GM18520 (cell line): ENCODE data around the gene M1AP.

Source experiments
- ATAC-seq: cut with Tn5 transposase; IDR thresholded peaks from one replicate; pipeline ENCODE4 v1.9.1; 2021; ENCODE audit not compliant: unreplicated experiment

M1AP gene

DNA sequence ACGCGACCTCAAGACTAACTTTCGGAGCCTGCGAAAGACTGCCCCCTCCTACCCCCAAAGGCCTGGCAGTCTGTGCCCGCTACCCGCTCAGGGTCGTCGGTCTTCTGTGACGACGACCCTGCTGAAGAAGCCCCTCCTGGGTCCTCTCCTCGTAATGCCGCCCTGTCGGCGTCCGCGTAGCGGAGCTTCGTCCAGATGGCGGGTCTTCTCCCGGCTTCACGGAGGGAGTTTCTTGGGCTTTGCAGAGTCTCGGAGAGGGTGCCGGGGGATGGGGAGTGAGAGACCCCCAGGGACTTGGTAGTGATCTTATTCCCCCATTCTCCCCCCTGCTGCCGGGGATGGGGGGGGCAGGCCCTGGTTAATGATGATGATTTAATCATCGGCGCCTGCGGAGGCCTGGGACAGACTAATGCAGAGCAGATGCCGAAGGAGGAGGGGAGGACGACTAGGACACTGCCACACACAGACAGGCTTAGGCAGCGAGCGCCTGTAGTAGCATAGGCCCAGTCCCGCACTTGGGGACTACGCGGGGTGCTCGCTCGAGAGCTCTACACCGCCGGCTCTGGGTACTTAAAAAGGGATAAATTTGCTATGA is 140.1 kb downstream of the M1AP start:
- ATAC-seq: no peak
